Chondrocyte (in vitro differentiated cells): ENCODE data around the gene ADAM19. TPM values are rescaled to one million over a fixed set of nuclear protein-coding genes. Genes with fewer than 3 reads are reported as not detected.
A peak's percentile ranks its signal among the peaks of the same experiment; 100 is the strongest.

Experiments
- DNase-seq: peaks from one replicate; pipeline ENCODE4 v3.0.0; 2021; ENCODE audit warnings: mixed read lengths, low spot score
- H3K27ac Mint-ChIP-seq: one replicate; pipeline ENCODE4 v1.8.0; 2021; ENCODE audit warnings: mild to moderate bottlenecking, moderate library complexity, mixed read lengths; ENCODE audit not compliant: unreplicated experiment
- H3K27me3 Mint-ChIP-seq: 2 replicates; pipeline ENCODE4 v1.8.0; 2021; ENCODE audit warnings: low read depth, mixed read lengths
- H3K36me3 Mint-ChIP-seq: 2 replicates; pipeline ENCODE4 v1.8.0; 2021; ENCODE audit warnings: low read depth, mixed read lengths
- H3K4me1 Mint-ChIP-seq: 2 replicates; pipeline ENCODE4 v1.8.0; 2021; ENCODE audit warnings: low read depth, mild to moderate bottlenecking, mixed read lengths
- H3K4me3 Mint-ChIP-seq: one replicate; pipeline ENCODE4 v1.8.0; 2021; ENCODE audit warnings: mild to moderate bottlenecking, moderate library complexity, mixed read lengths; ENCODE audit not compliant: unreplicated experiment
- H3K9me3 Mint-ChIP-seq: 2 replicates; pipeline ENCODE4 v1.8.0; 2021; ENCODE audit warnings: low read depth, mixed read lengths
- CTCF ChIP-seq: fragments of 200-600 bp; sonication (generic); IDR thresholded peaks from 2 replicates; pipeline ENCODE4 v1.5.0; 2021; ENCODE audit warnings: antibody characterized with exemption, mild to moderate bottlenecking, moderate library complexity
- total RNA-seq: library from RNA; stranded (reverse); gene quantifications from 3 replicates; pipeline ENCODE4 v1.2.1, GENCODE V29; 2021

ADAM19 gene
- total RNA-seq, 1 donor from 2014 or later = 125 TPM

DNA sequence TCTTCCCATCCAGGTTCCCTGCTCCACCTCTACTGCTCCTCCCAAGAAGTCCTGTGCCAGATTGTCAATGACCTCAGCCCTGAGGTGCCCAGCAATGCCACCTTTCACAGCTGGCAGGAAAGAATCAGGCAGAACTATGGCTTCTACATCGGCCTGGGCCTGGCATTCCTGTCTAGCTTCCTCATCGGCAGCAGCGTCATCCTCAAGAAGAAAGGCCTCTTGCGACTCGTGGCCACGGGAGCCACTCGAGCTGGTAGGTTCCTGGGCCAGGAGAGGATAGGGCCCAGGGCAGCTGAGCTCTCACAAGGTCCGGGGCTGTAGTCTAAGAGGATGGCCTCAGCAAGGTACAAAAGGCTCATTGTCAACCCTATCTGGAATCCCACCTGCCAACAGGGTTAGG lies 112.5 kb downstream of the ADAM19 start:
- no peak overlapping the region for H3K4me3 Mint-ChIP-seq
- no peak overlapping the region for H3K27ac Mint-ChIP-seq
- H3K36me3 Mint-ChIP-seq = no peaks in the 10 kb centered on the region
- no peak for DNase-seq
- no peak for TF ChIP-seq CTCF
- H3K4me1 Mint-ChIP-seq = peaks cover 21% of the 10 kb centered on the region
- no peaks in the 10 kb centered on the region for H3K27me3 Mint-ChIP-seq
- H3K9me3 Mint-ChIP-seq = no peaks in the 10 kb centered on the region

GRCh38 chr5:157460921-157461792 lies 114.4 kb downstream of the ADAM19 start:
- H3K27me3 Mint-ChIP-seq = no peaks in the 10 kb centered on the region
- TF ChIP-seq CTCF = no peak
- no peak for DNase-seq
- H3K27ac Mint-ChIP-seq = no peak overlapping the region
- H3K9me3 Mint-ChIP-seq = no peaks in the 10 kb centered on the region
- no peaks in the 10 kb centered on the region for H3K36me3 Mint-ChIP-seq
- H3K4me1 Mint-ChIP-seq = peaks cover 21% of the 10 kb centered on the region
- peak overlapping the region; percentile 67 for H3K4me3 Mint-ChIP-seq

GRCh38 chr5:157459715-157460599 lies 115.6 kb downstream of the ADAM19 start, which contains the start of gene NIPAL4:
Gene NIPAL4 (plus strand): TSS chr5:157460213. CDS start chr5:157460321, 108 bp downstream.
- Mint-ChIP-seq H3K27ac (no peak within 1 kb of the TSS), H3K4me1 (peaks cover 20% of the 10 kb centered on the region), H3K36me3 (no peaks in the 10 kb centered on the region), H3K27me3 (no peaks in the 10 kb centered on the region), H3K9me3 (no peaks in the 10 kb centered on the region), H3K4me3 (peak within 1 kb of the TSS; percentile 67)
- TF ChIP-seq CTCF = no peak
- no peak for DNase-seq

DNA sequence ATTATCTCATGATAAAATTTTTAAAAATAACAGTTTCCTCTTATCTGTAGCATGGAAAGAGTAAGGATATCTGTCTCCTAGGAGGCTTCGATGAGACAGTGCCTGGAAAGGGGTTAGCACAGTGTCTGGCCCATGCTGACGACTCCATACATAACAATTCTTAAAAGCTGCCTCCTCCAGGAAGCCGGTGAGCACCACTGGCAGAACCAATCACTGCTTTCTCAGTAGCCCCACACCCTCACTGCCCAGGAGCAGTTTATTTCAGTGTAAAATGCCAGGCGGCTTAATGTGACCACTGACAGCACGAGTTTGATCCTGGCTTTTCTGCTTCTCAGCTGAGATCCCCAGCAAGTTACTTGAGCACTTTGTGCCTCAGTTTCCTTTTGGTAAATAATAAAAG lies 116.7 kb downstream of the ADAM19 start:
- Mint-ChIP-seq H3K4me1 (peaks cover 9% of the 10 kb centered on the region), H3K9me3 (no peaks in the 10 kb centered on the region), H3K4me3 (no peak overlapping the region), H3K27ac (no peak overlapping the region), H3K36me3 (no peaks in the 10 kb centered on the region), H3K27me3 (no peaks in the 10 kb centered on the region)
- no peak for DNase-seq
- no peak for TF ChIP-seq CTCF

DNA sequence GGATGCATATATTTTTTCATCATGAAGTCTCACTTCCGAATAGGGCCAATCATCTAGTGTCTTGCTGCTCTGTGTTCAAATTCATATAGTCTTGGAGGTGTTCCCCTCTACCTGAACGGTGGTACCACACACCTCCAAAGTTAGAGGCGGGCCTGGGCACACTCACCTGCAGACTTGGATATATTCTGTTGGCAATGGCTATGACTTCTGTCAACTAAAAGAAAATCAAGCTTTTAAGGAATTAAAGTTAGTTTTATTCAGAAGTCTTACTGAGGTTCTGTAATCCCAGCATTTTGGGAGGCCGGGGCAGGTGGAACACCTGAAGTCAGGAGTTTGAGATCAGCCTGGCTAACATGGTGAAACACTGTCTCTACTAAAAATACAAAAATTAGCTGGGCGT lies 118.2 kb downstream of the ADAM19 start:
- Mint-ChIP-seq H3K9me3 (no peaks in the 10 kb centered on the region), H3K4me3 (no peak overlapping the region), H3K36me3 (no peaks in the 10 kb centered on the region), H3K4me1 (peaks cover 6% of the 10 kb centered on the region), H3K27me3 (no peaks in the 10 kb centered on the region), H3K27ac (no peak overlapping the region)
- no peak for DNase-seq
- TF ChIP-seq CTCF = no peak
